H1 (cell line): ENCODE data around the gene HABP2. TPM values are rescaled to one million over a fixed set of nuclear protein-coding genes. Genes with fewer than 3 reads are reported as not detected.

Experiments used
- CTCF ChIA-PET: fragments of 300-600 bp; sonication (Branson Sonifier 250); formaldehyde crosslinking; loops from one replicate; lab custom pipeline; 2021; ENCODE audit not compliant: partially characterized antibody; lab: Charles Lee
- POLR2A ChIA-PET: fragments of 300-600 bp; sonication (Branson Sonifier 250); formaldehyde crosslinking; loops from one replicate; lab custom pipeline; 2021; ENCODE audit warnings: inconsistent platforms; ENCODE audit not compliant: partially characterized antibody; lab: Charles Lee
- DNase-seq, 2 experiments: peaks; one replicate each; pipeline versions ENCODE4 v3.0.0 to v3.0.0-alpha.2; 2010 to 2022; ENCODE audit warnings: low spot score in 2 of 2, low read depth in 1 of 2, mixed read lengths in 1 of 2
- FAIRE-seq: peaks from 2 replicates; lab custom pipeline; 2011; peaks lifted over from hg19 to GRCh38; lab: Jason Lieb, UNC
- H2AFZ ChIP-seq: 2 replicates; pipeline ENCODE4 v1.8.1; 2012; ENCODE audit warnings: low read length, inconsistent platforms
- H2AK5ac ChIP-seq: 2 replicates; pipeline ENCODE4 v1.6.1; 2013; ENCODE audit warnings: low read depth, low read length
- H2BK120ac ChIP-seq: replicated peaks from 2 replicates; pipeline ENCODE3; 2013; ENCODE audit warnings: low read depth, low read length, inconsistent platforms
- H2BK12ac ChIP-seq: 2 replicates; pipeline ENCODE4 v1.6.1; 2013; ENCODE audit warnings: low read depth, low read length
- H2BK15ac ChIP-seq: 2 replicates; pipeline ENCODE4 v1.6.1; 2013; ENCODE audit warnings: low read length
- H2BK20ac ChIP-seq: 2 replicates; pipeline ENCODE4 v1.6.1; 2013; ENCODE audit warnings: low read length
- H2BK5ac ChIP-seq: 2 replicates; pipeline ENCODE4 v1.6.1; 2013; ENCODE audit warnings: low read depth, low read length
- H3K14ac ChIP-seq: 2 replicates; pipeline ENCODE4 v1.6.1; 2013; ENCODE audit warnings: inconsistent platforms; ENCODE audit not compliant: insufficient read length
- H3K18ac ChIP-seq: 2 replicates; pipeline ENCODE4 v1.6.1; 2013; ENCODE audit warnings: low read length; ENCODE audit errors: extremely low read depth
- H3K23ac ChIP-seq: 2 replicates; pipeline ENCODE4 v1.6.1; 2013; ENCODE audit warnings: inconsistent platforms; ENCODE audit not compliant: insufficient read length
- H3K23me2 ChIP-seq: 2 replicates; pipeline ENCODE4 v1.6.1; 2013; ENCODE audit warnings: low read depth, low read length
- H3K27ac ChIP-seq: 2 replicates; pipeline ENCODE4 v1.6.1; 2011; ENCODE audit warnings: low read depth, low read length, inconsistent platforms
- H3K27me3 ChIP-seq, 4 experiments: replicated peaks in 1 of 4; 1 replicate in 1 of 4; 2 replicates in 3 of 4; pipeline versions ENCODE4 v1.6.1 to v1.8.1; 2011 to 2013; ENCODE audit warnings: low read length in 3 of 4, mild to moderate bottlenecking in 3 of 4, inconsistent platforms in 2 of 4, mixed read lengths in 2 of 4, moderate library complexity in 1 of 4; ENCODE audit not compliant: control insufficient read depth in 3 of 4, insufficient read depth in 3 of 4; ENCODE audit errors: extremely low read depth in 1 of 4
- H3K36me3 ChIP-seq, 4 experiments: 2 replicates each; pipeline versions ENCODE4 v1.6.1 to v1.8.1; 2011 to 2013; ENCODE audit warnings: mild to moderate bottlenecking in 4 of 4, low read length in 3 of 4, moderate library complexity in 2 of 4, control low read depth in 1 of 4, inconsistent platforms in 1 of 4; ENCODE audit not compliant: insufficient read depth in 4 of 4, control insufficient read depth in 2 of 4
- H3K4ac ChIP-seq: replicated peaks from 2 replicates; pipeline ENCODE3; 2013; ENCODE audit warnings: low read length, low read depth, mixed read lengths, inconsistent platforms; ENCODE audit not compliant: insufficient read length
- H3K4me1 ChIP-seq, 4 experiments: replicated peaks in 1 of 4; 1 replicate in 1 of 4; 2 replicates in 3 of 4; pipeline versions ENCODE4 v1.6.1 to v1.8.1; 2011 to 2013; ENCODE audit warnings: low read length in 3 of 4, inconsistent platforms in 2 of 4, mixed read lengths in 1 of 4; ENCODE audit not compliant: insufficient read depth in 4 of 4, control insufficient read depth in 3 of 4
- H3K4me2 ChIP-seq, 2 experiments: 2 replicates each; pipeline versions ENCODE4 v1.6.1 to v1.8.1; 2011 to 2013; ENCODE audit warnings: low read depth in 2 of 2, low read length in 2 of 2, control low read depth in 1 of 2, inconsistent platforms in 1 of 2, mild to moderate bottlenecking in 1 of 2; ENCODE audit not compliant: insufficient read depth in 1 of 2
- H3K4me3 ChIP-seq, 4 experiments: fragments of 200-600, 300-600 bp in 1 of 4; sonication (generic), shearing (Covaris generic), sonication (Bioruptor Twin) in 1 of 4; 2 replicates each; pipeline versions ENCODE4 v1.5.1 to v1.8.1; 2011 to 2016; ENCODE audit warnings: low read length in 4 of 4, low read depth in 3 of 4, control low read depth in 2 of 4, inconsistent platforms in 2 of 4, mild to moderate bottlenecking in 2 of 4, mixed read lengths in 1 of 4, moderate library complexity in 1 of 4; ENCODE audit not compliant: insufficient read depth in 2 of 4; ENCODE audit errors: extremely low read depth in 1 of 4
- H3K56ac ChIP-seq: replicated peaks from 2 replicates; pipeline ENCODE3; 2013; ENCODE audit warnings: low read depth, mild to moderate bottlenecking, mixed read lengths, low read length, inconsistent platforms; ENCODE audit not compliant: insufficient read length
- H3K79me1 ChIP-seq: 2 replicates; pipeline ENCODE4 v1.6.1; 2013; ENCODE audit warnings: low read depth, low read length, control low read depth
- H3K79me2 ChIP-seq, 2 experiments: 2 replicates each; pipeline versions ENCODE4 v1.6.1 to v1.8.1; 2012 to 2013; ENCODE audit warnings: low read length in 2 of 2, mild to moderate bottlenecking in 2 of 2, inconsistent platforms in 1 of 2; ENCODE audit not compliant: insufficient read depth in 2 of 2, control insufficient read depth in 1 of 2
- H3K9ac ChIP-seq, 4 experiments: replicated peaks in 1 of 4; 1 replicate in 1 of 4; 2 replicates in 3 of 4; pipeline versions ENCODE4 v1.6.1 to v1.8.1; 2011 to 2013; ENCODE audit warnings: low read depth in 3 of 4, low read length in 3 of 4, control low read depth in 2 of 4, mild to moderate bottlenecking in 2 of 4, moderate library complexity in 2 of 4, inconsistent platforms in 1 of 4; ENCODE audit errors: extremely low read depth in 1 of 4
- H3K9me3 ChIP-seq, 2 experiments: 2 replicates each; pipeline versions ENCODE4 v1.6.1 to v1.8.1; 2012 to 2013; ENCODE audit warnings: mild to moderate bottlenecking in 2 of 2, moderate library complexity in 2 of 2, control low read depth in 1 of 2, inconsistent platforms in 1 of 2, low read depth in 1 of 2, low read length in 1 of 2, mixed read lengths in 1 of 2; ENCODE audit not compliant: insufficient read depth in 2 of 2
- H4K20me1 ChIP-seq, 2 experiments: replicated peaks in 1 of 2; 2 replicates each; pipeline versions ENCODE3 to v1.8.1; 2011 to 2013; ENCODE audit warnings: inconsistent platforms in 2 of 2, low read length in 2 of 2, mild to moderate bottlenecking in 1 of 2; ENCODE audit not compliant: insufficient read depth in 2 of 2, control insufficient read depth in 1 of 2
- H4K5ac ChIP-seq: 2 replicates; pipeline ENCODE4 v1.6.1; 2013; ENCODE audit warnings: low read length, low read depth, mixed read lengths, inconsistent platforms; ENCODE audit not compliant: insufficient read length
- H4K8ac ChIP-seq: 2 replicates; pipeline ENCODE4 v1.8.0; 2013; ENCODE audit warnings: mild to moderate bottlenecking, moderate library complexity, low read length, inconsistent platforms; ENCODE audit not compliant: insufficient read depth; ENCODE audit errors: extremely low read depth
- H4K91ac ChIP-seq: replicated peaks from 2 replicates; pipeline ENCODE3; 2013; ENCODE audit warnings: low read length, mixed read lengths, inconsistent platforms; ENCODE audit not compliant: insufficient read length
- CBX5 ChIP-seq: fragments of 300-800, 300-1000 bp; sonication (generic); IDR thresholded peaks from 2 replicates; pipeline ENCODE4 v1.7.1; 2016; ENCODE audit warnings: antibody characterized with exemption, low read length, low read depth
- CHD1 ChIP-seq: IDR thresholded peaks from 2 replicates; pipeline ENCODE4 v1.6.1; 2012; ENCODE audit warnings: low read depth, low read length, improper control_type of control experiment
- EP300 ChIP-seq, 2 experiments: IDR thresholded peaks; 1 replicate in 1 of 2; 2 replicates in 1 of 2; pipeline ENCODE4 v1.6.1; 2011 to 2012; ENCODE audit warnings: low read depth in 2 of 2, low read length in 2 of 2, mild to moderate bottlenecking in 2 of 2, borderline replicate concordance in 1 of 2, inconsistent platforms in 1 of 2, moderate library complexity in 1 of 2
- HDAC2 ChIP-seq, 2 experiments: fragments of 300-600 bp in 1 of 2; sonication (generic) in 1 of 2; IDR thresholded peaks; 2 replicates each; pipeline ENCODE4 v1.6.1; 2011 to 2012; ENCODE audit warnings: low read depth in 2 of 2, low read length in 2 of 2, mild to moderate bottlenecking in 2 of 2, moderate library complexity in 2 of 2, borderline replicate concordance in 1 of 2, inconsistent platforms in 1 of 2
- RAD21 ChIP-seq, 2 experiments: IDR thresholded peaks in 1 of 2; conservative IDR thresholded peaks in 1 of 2; 2 replicates each; pipeline ENCODE4 v1.6.1; 2011; ENCODE audit warnings: low read depth in 2 of 2, low read length in 2 of 2, improper control_type of control experiment in 1 of 2, inconsistent platforms in 1 of 2, mild to moderate bottlenecking in 1 of 2, moderate library complexity in 1 of 2
- SRF ChIP-seq: IDR thresholded peaks from 2 replicates; pipeline ENCODE4 v1.6.1; 2011; ENCODE audit warnings: mild to moderate bottlenecking, low read depth, low read length, moderate library complexity
- WGBS, 2 experiments: shearing (Covaris generic) in 1 of 2; methylation state at CpG; one replicate each; pipeline versions ENCODE4 v1.1.6 to v1.1.7; 2013 to 2015; ENCODE audit warnings: low lambda C conversion rate in 2 of 2, mixed read lengths in 2 of 2, inconsistent platforms in 1 of 2, low coverage in 1 of 2, missing lambda C conversion rate in 1 of 2; ENCODE audit not compliant: insufficient replicate concordance in 2 of 2, insufficient coverage in 1 of 2, insufficient read length in 1 of 2; ENCODE audit errors: extremely low coverage in 1 of 2, missing lambda C conversion rate in 1 of 2; 5-methylcytosine and 5-hydroxymethylcytosine counted together
- polyA plus RNA-seq, 7 experiments: library from polyadenylated mRNA; depleted of rRNA in 3 of 7; stranded (reverse) in 5 of 7; unstranded in 2 of 7; fragments of >200 nt in 5 of 7; fragments of 200-250 nt in 2 of 7; gene quantifications; 1 replicate in 5 of 7; 2 replicates in 1 of 7; 4 replicates in 1 of 7; pipeline versions ENCODE4 v1.2.1 to v1.2.3, GENCODE V29; 2011 to 2013; ENCODE audit warnings: missing spikeins in 2 of 7, mixed read lengths in 2 of 7
- total RNA-seq: library from RNA; stranded (reverse); fragmentation: NEBNext Ultra II Directional; extraction: Animal tissue kit (Norgen Biotek cat#: 25700); gene quantifications from 2 replicates; pipeline ENCODE4 v1.2.1, GENCODE V29; 2021

Gene HABP2
- total and polyA plus RNA-seq, 2 of the 8 experiments (the other 6 are each of a cell fraction or from before 2014, with no cell fraction given): not detected

GRCh38 chr10:113620511-113620910 lies 67.7 kb downstream of the HABP2 start:
- H3K79me1 ChIP-seq: no peaks in the 10 kb centered on the region
- H3K18ac ChIP-seq: no peak overlapping the region
- no peak overlapping the region for H2BK15ac ChIP-seq
- H3K4me1 ChIP-seq: peaks cover 0 to 27% (median 17%) of the 10 kb centered on the region in 4 experiments; a peak in 6 of 7 replicates
- no peak overlapping the region for H2BK120ac ChIP-seq
- ChIA-PET CTCF (interaction anchor here (0.8 to 1.2 kb wide), 2 partner anchors 10 to 15 kb away, joined by 3 to 4 read pairs; no protein-coding TSS in a partner anchor), POLR2A (no interaction called here)
- no peak for FAIRE-seq
- no peak overlapping the region for H3K23ac ChIP-seq
- 85% methylated on average over 8 of the region's 8 CpGs; no CpG with 5 or more reads in 1 of the 2 experiments for WGBS, 2 experiments
- H2BK20ac ChIP-seq: no peak overlapping the region
- no peak overlapping the region; a peak in 1 of 4 replicates for H3K4me2 ChIP-seq
- no peak overlapping the region for H2BK12ac ChIP-seq
- no peak overlapping the region for H4K5ac ChIP-seq
- no peak overlapping the region for H3K4ac ChIP-seq
- H3K9ac ChIP-seq: no peak overlapping the region; a peak in 1 of 7 replicates
- no peak for DNase-seq
- no peaks in the 10 kb centered on the region for H3K36me3 ChIP-seq
- no peaks in the 10 kb centered on the region for H3K79me2 ChIP-seq
- no peaks in the 10 kb centered on the region for H3K9me3 ChIP-seq
- H3K4me3 ChIP-seq: no peak overlapping the region
- no peak overlapping the region for H3K14ac ChIP-seq
- TF ChIP-seq HDAC2 (IDR thresholded peaks at IDR 0.05; ENCODE audit: borderline replicate concordance in 1 of 2, low read depth in 2 of 2, low read length in 2 of 2) (no peak), EP300 (IDR thresholded peaks at IDR 0.05; ENCODE audit: borderline replicate concordance in 1 of 2, low read depth in 2 of 2, low read length in 2 of 2) (no peak), CHD1 (no peak), RAD21 (IDR thresholded peaks at IDR 0.05 in 1 of 2, conservative IDR thresholded peaks at IDR 0.05 in 1 of 2; ENCODE audit: low read depth in 2 of 2, low read length in 2 of 2) (no peak), CBX5 (no peak), SRF (no peak)
- no peak overlapping the region for H3K56ac ChIP-seq
- H3K27ac ChIP-seq: no peak overlapping the region
- H2BK5ac ChIP-seq: no peak overlapping the region
- H2AK5ac ChIP-seq: no peak overlapping the region
- H4K91ac ChIP-seq: no peak overlapping the region
- peaks cover 3% of the 10 kb centered on the region; the same call in 1 of the 2 replicates for H3K23me2 ChIP-seq
- no peaks in the 10 kb centered on the region for H4K20me1 ChIP-seq
- H4K8ac ChIP-seq: no peak overlapping the region
- no peak overlapping the region for H2AFZ ChIP-seq
- 0 out of 7 replicates have a peak, but pooled peaks cover 0 to 5% (median 0%) of the 10 kb centered on the region in 4 experiments for H3K27me3 ChIP-seq
